AG09319 (cell line): ENCODE data around the gene MZB1.
"Not testable (repeated sequence)": the region's sequence is repeated elsewhere in the genome, so short reads cannot be mapped to it uniquely, and the experiment has no call there.

Experiments used
- DNase-seq: peaks from one replicate; pipeline ENCODE4 v3.0.0-alpha.2; 2010; ENCODE audit warnings: low read depth; ENCODE audit errors: extremely low read depth
- TF ChIP-seq, protein P1 (sequence below): IDR thresholded peaks from 2 replicates; pipeline ENCODE4 v1.5.1; 2011; ENCODE audit warnings: low read depth, mild to moderate bottlenecking, inconsistent platforms, low read length, moderate library complexity

MZB1 gene

DNA sequence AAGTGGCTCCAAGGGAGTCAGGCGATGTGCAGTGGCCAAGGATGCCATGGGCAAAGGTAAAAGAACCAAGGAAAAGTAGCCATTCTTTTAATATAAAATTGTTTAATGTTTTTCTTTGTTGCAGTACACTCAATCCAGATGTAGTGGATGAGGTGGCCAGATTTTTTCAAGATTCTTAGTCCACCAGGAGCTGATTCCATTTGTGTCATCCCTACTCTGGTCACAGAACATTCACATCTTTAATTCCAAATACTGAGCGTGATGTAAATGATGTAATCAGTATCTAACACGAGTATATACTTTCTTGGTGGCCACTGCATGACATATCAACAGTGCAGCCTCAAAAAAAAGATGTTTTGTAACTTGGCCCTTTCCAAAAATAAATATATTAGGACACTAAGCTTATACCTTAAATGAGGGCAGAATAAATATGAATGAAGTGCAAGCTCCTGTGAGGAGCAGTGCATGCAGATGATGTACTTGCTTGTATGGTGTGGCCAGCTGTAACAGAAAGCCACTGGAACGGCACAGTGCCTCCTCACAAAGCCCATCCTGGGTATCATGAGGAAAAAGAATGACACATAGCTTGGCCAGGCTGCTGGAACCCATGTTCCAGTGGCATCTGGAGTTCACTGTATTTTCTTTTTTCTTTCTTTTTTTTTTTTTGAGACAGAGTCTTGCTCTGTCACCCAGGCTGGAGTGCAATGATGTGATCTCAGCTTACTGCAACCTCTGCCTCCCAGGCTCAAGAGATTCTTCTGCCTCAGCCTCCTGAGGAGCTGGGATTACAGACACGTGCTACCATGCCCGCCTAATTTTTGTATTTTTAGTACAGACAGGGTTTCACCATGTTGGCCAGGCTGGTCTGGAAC lies 20.6 kb upstream of the MZB1 start:
- no peak for DNase-seq
- TF ChIP-seq, protein P1, sequence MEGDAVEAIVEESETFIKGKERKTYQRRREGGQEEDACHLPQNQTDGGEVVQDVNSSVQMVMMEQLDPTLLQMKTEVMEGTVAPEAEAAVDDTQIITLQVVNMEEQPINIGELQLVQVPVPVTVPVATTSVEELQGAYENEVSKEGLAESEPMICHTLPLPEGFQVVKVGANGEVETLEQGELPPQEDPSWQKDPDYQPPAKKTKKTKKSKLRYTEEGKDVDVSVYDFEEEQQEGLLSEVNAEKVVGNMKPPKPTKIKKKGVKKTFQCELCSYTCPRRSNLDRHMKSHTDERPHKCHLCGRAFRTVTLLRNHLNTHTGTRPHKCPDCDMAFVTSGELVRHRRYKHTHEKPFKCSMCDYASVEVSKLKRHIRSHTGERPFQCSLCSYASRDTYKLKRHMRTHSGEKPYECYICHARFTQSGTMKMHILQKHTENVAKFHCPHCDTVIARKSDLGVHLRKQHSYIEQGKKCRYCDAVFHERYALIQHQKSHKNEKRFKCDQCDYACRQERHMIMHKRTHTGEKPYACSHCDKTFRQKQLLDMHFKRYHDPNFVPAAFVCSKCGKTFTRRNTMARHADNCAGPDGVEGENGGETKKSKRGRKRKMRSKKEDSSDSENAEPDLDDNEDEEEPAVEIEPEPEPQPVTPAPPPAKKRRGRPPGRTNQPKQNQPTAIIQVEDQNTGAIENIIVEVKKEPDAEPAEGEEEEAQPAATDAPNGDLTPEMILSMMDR, result no peak

DNA sequence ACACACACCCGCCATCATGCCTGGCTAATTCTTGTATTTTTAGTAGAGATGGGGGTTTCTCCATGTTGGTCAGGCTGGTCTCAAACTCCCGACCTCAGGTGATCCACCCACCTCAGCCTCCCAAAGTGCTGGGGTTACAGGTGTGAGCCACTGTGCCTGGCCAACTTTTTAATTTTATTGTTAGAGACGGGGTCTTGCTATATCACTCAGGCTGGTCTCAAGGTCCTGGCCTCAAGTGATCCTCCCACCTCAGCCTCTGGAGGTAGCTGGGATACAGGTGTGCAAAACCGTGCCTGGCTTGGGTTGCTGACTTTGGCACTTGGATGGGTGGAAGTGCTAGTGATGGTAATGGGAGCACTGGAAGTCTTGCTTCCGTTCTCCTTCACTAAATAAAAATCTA lies 19.4 kb upstream of the MZB1 start:
- not testable (repeated sequence) for DNase-seq

DNA sequence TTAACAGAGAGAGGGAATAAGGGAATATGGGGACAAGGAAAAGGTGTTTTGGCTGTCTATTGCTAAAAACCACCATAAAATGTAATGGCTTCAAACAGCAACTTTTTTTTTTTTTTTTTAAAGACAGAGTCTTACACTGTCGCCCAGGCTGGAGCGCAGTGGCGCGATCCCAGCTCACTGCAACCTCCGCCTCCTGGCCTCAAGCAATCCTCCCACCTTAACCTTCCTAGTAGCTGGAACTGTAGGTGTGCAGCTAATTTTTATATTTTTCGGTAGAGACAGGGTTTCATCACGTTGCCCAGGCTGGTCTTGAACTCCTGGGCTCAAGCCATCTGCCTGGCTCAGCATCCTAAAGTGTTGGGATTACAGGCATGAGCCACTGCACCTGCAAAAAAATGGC lies 18.5 kb upstream of the MZB1 start:
- no peak for DNase-seq
- TF ChIP-seq, protein P1, result no peak

DNA sequence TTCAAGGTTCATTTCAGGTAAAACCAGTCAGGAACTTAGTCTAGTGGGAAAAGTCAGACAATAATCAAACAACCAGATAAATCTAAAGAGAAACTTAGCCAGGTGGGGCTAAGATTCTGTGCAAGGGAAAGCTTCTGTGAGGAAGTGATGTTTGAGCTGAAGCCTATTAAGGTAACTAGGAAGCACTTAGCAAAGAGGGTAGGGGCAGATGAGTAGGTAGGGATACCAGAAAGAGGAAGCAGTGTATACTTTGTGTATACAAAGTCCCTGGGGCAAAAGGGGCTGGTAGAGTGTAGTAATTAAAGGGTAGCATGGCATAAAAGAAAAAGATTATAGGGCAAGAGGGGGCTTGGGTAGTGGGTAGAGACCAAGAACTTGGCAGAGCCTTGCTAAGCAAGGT lies 17.8 kb upstream of the MZB1 start:
- no peak for DNase-seq
- TF ChIP-seq, protein P1, result no peak

DNA sequence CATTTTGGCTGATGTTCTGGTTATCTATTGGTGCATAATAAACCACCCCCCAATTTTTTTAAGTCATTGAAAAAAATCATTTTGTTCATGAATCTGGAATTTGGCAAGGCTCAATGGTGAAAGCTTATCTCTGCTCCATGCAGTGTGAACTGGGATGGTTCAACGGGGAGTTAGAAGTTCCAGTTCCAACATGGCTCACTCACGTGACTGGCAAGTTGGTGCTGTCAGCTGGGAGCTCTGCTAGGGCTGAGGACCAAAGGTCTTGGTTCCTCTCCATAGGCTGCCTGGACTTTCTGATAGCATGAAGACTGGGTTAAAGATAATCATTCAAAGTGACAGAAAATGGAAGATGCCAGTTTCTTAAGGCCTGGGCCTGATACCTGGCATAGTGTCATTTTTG lies 17.2 kb upstream of the MZB1 start:
- TF ChIP-seq, protein P1, result no peak
- no peak for DNase-seq

DNA sequence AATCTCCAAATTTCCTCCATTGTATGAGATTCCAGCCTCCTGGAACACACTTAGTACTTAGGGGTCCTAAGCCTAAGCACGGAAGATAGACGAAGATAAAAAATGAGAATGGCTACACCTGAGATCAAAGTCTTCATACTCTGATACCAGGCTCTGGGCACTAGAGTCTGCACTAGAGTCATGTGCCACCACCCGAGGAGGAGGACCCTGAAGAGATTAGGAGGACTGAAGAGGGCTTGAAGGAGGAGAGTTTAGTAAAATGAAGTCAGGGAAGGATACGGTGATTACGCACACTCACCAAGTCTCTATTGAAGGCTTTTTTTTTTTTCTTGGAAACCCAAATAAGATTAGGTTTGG lies 14.7 kb upstream of the MZB1 start:
- DNase-seq, result no peak
- TF ChIP-seq, protein P1, result no peak

DNA sequence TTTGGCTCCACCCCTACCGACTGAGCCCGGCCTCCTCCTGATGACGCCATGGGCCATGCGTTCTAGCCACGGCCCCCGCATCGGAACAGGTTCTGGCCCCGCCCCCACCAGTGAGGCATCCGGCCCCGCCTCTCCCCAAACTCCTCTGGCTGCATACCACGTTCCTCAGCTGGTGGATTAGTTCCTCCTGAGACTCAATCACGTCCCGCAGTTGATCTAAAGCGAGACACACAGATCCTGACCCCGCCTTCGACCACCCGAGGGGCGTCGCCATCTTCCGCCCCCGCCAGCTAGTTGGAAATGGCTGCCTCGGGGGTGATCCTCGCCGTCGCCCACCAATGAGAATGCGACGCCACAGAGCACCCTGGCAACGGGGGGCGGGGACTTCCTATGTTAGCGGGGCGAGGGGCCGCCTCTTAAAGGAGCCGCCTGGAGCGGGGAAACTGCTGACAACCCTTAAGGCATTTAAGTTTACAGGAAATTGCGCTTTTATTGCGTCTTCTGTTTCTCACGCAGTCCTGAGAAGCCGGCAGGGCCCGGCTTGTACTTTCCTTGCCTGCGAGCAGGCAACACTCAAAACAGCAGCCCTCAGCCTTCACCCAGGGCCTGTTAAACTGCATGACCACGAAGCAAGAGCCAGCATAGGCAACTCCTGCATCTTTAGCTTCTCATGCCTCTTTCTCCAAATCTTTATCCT lies 14.2 kb upstream of the MZB1 start, which contains the start of gene SPATA24:
Gene SPATA24 (minus strand): TSS at position 303 of the 697 bp plus-strand sequence. CDS start 29 bp downstream, at position 274.
- DNase-seq, result peak; percentile 93
- TF ChIP-seq, protein P1, result no peak

DNA sequence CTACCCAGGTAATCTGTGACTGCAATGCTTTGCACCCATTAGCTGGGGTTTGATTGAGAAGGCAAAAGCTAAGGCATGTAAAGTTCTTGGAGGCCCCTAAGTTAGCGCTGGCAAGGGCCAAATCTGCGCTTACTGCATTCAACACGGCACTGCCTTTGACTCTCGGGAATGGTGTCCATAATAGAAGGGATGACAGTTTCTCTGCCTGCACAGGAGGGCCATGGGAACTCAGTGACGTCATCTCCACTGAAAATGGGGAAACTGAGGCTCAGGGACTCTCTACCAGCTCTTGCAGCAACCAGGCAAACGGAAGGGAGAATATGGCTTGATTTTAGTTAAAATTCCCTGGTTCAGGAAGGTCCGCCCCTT lies 13.7 kb upstream of the MZB1 start:
- TF ChIP-seq, protein P1, result no peak
- no peak for DNase-seq
